Aorta (tissue), 5 donors: ENCODE data around the gene PDSS2. TPM values are rescaled to one million over a fixed set of nuclear protein-coding genes. Genes with fewer than 3 reads are reported as not detected.
"Not testable (repeated sequence)": the region's sequence is repeated elsewhere in the genome, so short reads cannot be mapped to it uniquely, and the experiment has no call there.

Experiments
- ATAC-seq: fragments of 200-7000 bp; cut with Tn5 transposase; one replicate; pipeline ENCODE4 v1.9.1; 2022; ENCODE audit warnings: moderate library complexity; ENCODE audit not compliant: low FRiP score
- DNase-seq, 2 donors: peaks; one replicate each; pipeline ENCODE4 v3.0.0-alpha.2; 2020
- H3K27ac ChIP-seq, 2 donors: one replicate each; pipeline ENCODE4 v1.5.1; 2013; ENCODE audit warnings: low read length in 2 of 2, mild to moderate bottlenecking in 2 of 2, moderate library complexity in 2 of 2, control low read depth in 1 of 2, inconsistent platforms in 1 of 2, low read depth in 1 of 2
- H3K27me3 ChIP-seq, 2 donors: one replicate each; pipeline ENCODE4 v1.6.1; 2013; ENCODE audit warnings: control low read depth in 1 of 2, low read length in 1 of 2, mild to moderate bottlenecking in 1 of 2, moderate library complexity in 1 of 2; ENCODE audit not compliant: insufficient read depth in 2 of 2, control insufficient read depth in 1 of 2
- H3K36me3 ChIP-seq, 2 donors: one replicate each; pipeline ENCODE4 v1.6.1; 2013; ENCODE audit warnings: control low read depth in 1 of 2, low read length in 1 of 2, mild to moderate bottlenecking in 1 of 2; ENCODE audit not compliant: insufficient read depth in 2 of 2, control insufficient read depth in 1 of 2
- H3K4me1 ChIP-seq, 2 donors: one replicate each; pipeline ENCODE4 v1.6.1; 2013; ENCODE audit warnings: low read length in 2 of 2, control low read depth in 1 of 2, mild to moderate bottlenecking in 1 of 2, moderate library complexity in 1 of 2; ENCODE audit not compliant: insufficient read depth in 2 of 2, control insufficient read depth in 1 of 2
- H3K4me3 ChIP-seq, 2 donors: one replicate each; pipeline ENCODE4 v1.5.1; 2013; ENCODE audit warnings: low read length in 2 of 2, control low read depth in 1 of 2, mild to moderate bottlenecking in 1 of 2
- H3K9me3 ChIP-seq: one replicate; pipeline ENCODE4 v1.6.1; 2013; ENCODE audit warnings: mild to moderate bottlenecking, low read length; ENCODE audit not compliant: control insufficient read depth
- WGBS, 2 donors: extraction: QIAGEN DNeasy Blood & Tissue Kit; methylation state at CpG; one replicate each; pipeline ENCODE4 v1.1.7; 2013; 5-methylcytosine and 5-hydroxymethylcytosine counted together
- intact Hi-C, 2 donors: fragments of 100-400 bp; cut with DNase I; formaldehyde crosslinking; loops; one replicate each; pipeline versions ENCODE4 v1.14.2 to v1.15.0; 2022
- polyA plus RNA-seq, 2 donors: library from polyadenylated mRNA; stranded (reverse); fragments of 200-250 nt; gene quantifications; one replicate each; pipeline ENCODE4 v1.2.3, GENCODE V29; 2013
- total RNA-seq, 2 donors: library from RNA; stranded (reverse); fragmentation: NEBNext Ultra II Directional; extraction: Animal tissue kit (Norgen Biotek cat#: 25700); gene quantifications; one replicate each; pipeline ENCODE4 v1.2.1, GENCODE V29; 2021
- donor health status: healthy with polysubstance abuse.
- donor health status: Bipolar disorder and iron deficiency.
- donor health status: DM: no; HTN: no; CAD: no.
- donor health status: DM: no; HTN: no; CAD: no.
- donor health status: DM: yes; HTN: yes; CAD: no.

The PDSS2 gene
- total and polyA plus RNA-seq, 4 donors: 5.3 to 12.9 (median 9.0) TPM

- H3K4me3 ChIP-seq, intact Hi-C loops: not testable (repeated sequence)
- 74 to 76% methylated on average over 8 of the region's 8 CpGs for WGBS, 2 donors
Observed at GRCh38 chr6:107194723-107195122, 264.6 kb downstream of the PDSS2 start.

GRCh38 chr6:107192830-107193229 is 266.5 kb downstream of the PDSS2 start:
- H3K4me1 ChIP-seq: no peaks in the 10 kb centered on the region
- no peaks in the 10 kb centered on the region for H3K27me3 ChIP-seq
- 83 to 94% methylated on average over 4 of the region's 4 CpGs for WGBS, 2 donors
- peaks cover 0 to 7% of the 10 kb centered on the region in 2 donors for H3K36me3 ChIP-seq
- intact Hi-C loops: no loop called here
- H3K9me3 ChIP-seq: no peaks in the 10 kb centered on the region
- no peak for DNase-seq
- no peak for ATAC-seq
- no peak overlapping the region for H3K4me3 ChIP-seq
- H3K27ac ChIP-seq: no peak overlapping the region

More at GRCh38 chr6:107194723-107195122, 264.6 kb downstream of the PDSS2 start:
- H3K27ac ChIP-seq, ATAC-seq, H3K9me3 ChIP-seq, H3K4me1 ChIP-seq, DNase-seq, H3K27me3 ChIP-seq, H3K36me3 ChIP-seq: not testable (repeated sequence)

GRCh38 chr6:107187630-107188029 is 271.7 kb downstream of the PDSS2 start:
- 63 to 93% methylated on average over 6 of the region's 6 CpGs for WGBS, 2 donors
- H3K27ac ChIP-seq: no peak overlapping the region
- DNase-seq: no peak
- H3K36me3 ChIP-seq: peaks cover 0 to 4% of the 10 kb centered on the region in 2 donors
- intact Hi-C loops: no loop called here
- H3K27me3 ChIP-seq: no peaks in the 10 kb centered on the region
- no peak for ATAC-seq
- H3K4me3 ChIP-seq: no peak overlapping the region
- H3K4me1 ChIP-seq: no peaks in the 10 kb centered on the region
- H3K9me3 ChIP-seq: no peaks in the 10 kb centered on the region

- Histone ChIP-seq H3K4me1 (no peaks in the 10 kb centered on the region), H3K27me3 (no peaks in the 10 kb centered on the region), H3K36me3 (peaks cover 0 to 2% of the 10 kb centered on the region in 2 donors), H3K27ac (no peak overlapping the region), H3K4me3 (no peak overlapping the region), H3K9me3 (no peaks in the 10 kb centered on the region)
- ATAC-seq (no peak), DNase-seq (no peak)
- intact Hi-C loops: no loop called here
- 90 to 92% methylated on average over 1 of the region's 1 CpG for WGBS, 2 donors
Observed at GRCh38 chr6:107186047-107186446, 273.3 kb downstream of the PDSS2 start.

GRCh38 chr6:107185391-107185970 is 273.9 kb downstream of the PDSS2 start:
- peaks cover 0 to under 1% of the 10 kb centered on the region in 2 donors for H3K36me3 ChIP-seq
- 64% methylated on average over 9 of the region's 9 CpGs for WGBS, 2 donors
- no peak overlapping the region for H3K4me3 ChIP-seq
- DNase-seq (no peak), ATAC-seq (no peak)
- H3K9me3 ChIP-seq: no peaks in the 10 kb centered on the region
- no peaks in the 10 kb centered on the region for H3K27me3 ChIP-seq
- intact Hi-C loops: no loop called here
- H3K27ac ChIP-seq: no peak overlapping the region
- no peaks in the 10 kb centered on the region for H3K4me1 ChIP-seq

- Histone ChIP-seq H3K9me3 (no peaks in the 10 kb centered on the region), H3K4me1 (no peaks in the 10 kb centered on the region), H3K27ac (no peak overlapping the region), H3K4me3 (no peak overlapping the region), H3K27me3 (no peaks in the 10 kb centered on the region), H3K36me3 (no peaks in the 10 kb centered on the region)
- WGBS, 2 donors: 76 to 78% methylated on average over 1 of the region's 1 CpG
- no peak for ATAC-seq
- intact Hi-C loops: no loop called here
- DNase-seq: no peak
Observed at GRCh38 chr6:107184435-107184834, 274.9 kb downstream of the PDSS2 start.

GRCh38 chr6:107180099-107180498 is 279.3 kb downstream of the PDSS2 start:
- ATAC-seq (no peak), DNase-seq (no peak)
- 91 to 98% methylated on average over 2 of the region's 2 CpGs for WGBS, 2 donors
- Histone ChIP-seq H3K36me3 (no peaks in the 10 kb centered on the region), H3K4me3 (no peak overlapping the region), H3K9me3 (no peaks in the 10 kb centered on the region), H3K27me3 (no peaks in the 10 kb centered on the region), H3K27ac (no peak overlapping the region), H3K4me1 (no peaks in the 10 kb centered on the region)
- intact Hi-C loops: no loop called here

- no peak overlapping the region for H3K27ac ChIP-seq
- intact Hi-C loops: no loop called here
Observed at GRCh38 chr6:107179004-107179403, 280.4 kb downstream of the PDSS2 start.

GRCh38 chr6:107173779-107174178 is 285.6 kb downstream of the PDSS2 start:
- Histone ChIP-seq H3K27me3 (no peaks in the 10 kb centered on the region), H3K9me3 (no peaks in the 10 kb centered on the region), H3K27ac (no peak overlapping the region), H3K4me3 (no peak overlapping the region), H3K4me1 (no peaks in the 10 kb centered on the region), H3K36me3 (no peaks in the 10 kb centered on the region)
- ATAC-seq (no peak), DNase-seq (no peak)
- 52 to 55% methylated on average over 3 of the region's 3 CpGs for WGBS, 2 donors
- intact Hi-C loops: no loop called here

More at GRCh38 chr6:107179004-107179403, 280.4 kb downstream of the PDSS2 start:
- Histone ChIP-seq H3K27me3 (no peaks in the 10 kb centered on the region), H3K4me3 (no peak overlapping the region), H3K9me3 (no peaks in the 10 kb centered on the region), H3K36me3 (no peaks in the 10 kb centered on the region), H3K4me1 (no peaks in the 10 kb centered on the region)
- no peak for ATAC-seq
- 96 to 97% methylated on average over 5 of the region's 5 CpGs for WGBS, 2 donors
- DNase-seq: no peak
